ENCODE results near the gene TAF8. TPM values are rescaled to one million over a fixed set of nuclear protein-coding genes. Genes with fewer than 3 reads are reported as not detected.

The TAF8 gene
- polyA plus RNA-seq, 5 donors: 19.1 to 26.7 (median 26.3) TPM

GRCh38 chr6:42095776-42096541, 45.6 kb downstream of the TAF8 start:
- DNase-seq: no peak

- no peak for DNase-seq
Measured at GRCh38 chr6:42099340-42100028, 49.2 kb downstream of the TAF8 start.

GRCh38 chr6:42100029-42100901, 49.9 kb downstream of the TAF8 start:
- no peak for DNase-seq

GRCh38 chr6:42101186-42101657, 50.9 kb downstream of the TAF8 start:
- no peak for DNase-seq

GRCh38 chr6:42103216-42103615, 52.9 kb downstream of the TAF8 start:
- no peak for DNase-seq

- no peak for DNase-seq
Measured at GRCh38 chr6:42103753-42104094, 53.4 kb downstream of the TAF8 start.

- DNase-seq: peak; percentile 64
Measured at GRCh38 chr6:42104095-42104803, 53.9 kb downstream of the TAF8 start.

GRCh38 chr6:42104804-42105125, 54.4 kb downstream of the TAF8 start:
- DNase-seq: no peak

- no peak for DNase-seq
Measured at GRCh38 chr6:42105156-42105648, 54.9 kb downstream of the TAF8 start.

- DNase-seq: no peak
Measured at GRCh38 chr6:42105709-42106108, 55.4 kb downstream of the TAF8 start.

- DNase-seq: no peak
Measured at GRCh38 chr6:42106112-42107023, 56.0 kb downstream of the TAF8 start.

GRCh38 chr6:42108071-42108470, 57.7 kb downstream of the TAF8 start:
- DNase-seq: no peak

GRCh38 chr6:42110683-42111082, 60.4 kb downstream of the TAF8 start:
- no peak for DNase-seq

GRCh38 chr6:42112351-42112750, 62.0 kb downstream of the TAF8 start:
- DNase-seq: no peak

GRCh38 chr6:42113936-42114636, 63.8 kb downstream of the TAF8 start:
- DNase-seq: no peak

- no peak for DNase-seq
Measured at GRCh38 chr6:42117843-42118161, 67.5 kb downstream of the TAF8 start.

GRCh38 chr6:42118162-42119001, 68.1 kb downstream of the TAF8 start:
- DNase-seq: no peak

- DNase-seq: no peak
Measured at GRCh38 chr6:42120895-42121865, 70.9 kb downstream of the TAF8 start.

Measured in right lung (tissue), 5 donors.